ENCODE measurements around the gene TMC8.

DNA sequence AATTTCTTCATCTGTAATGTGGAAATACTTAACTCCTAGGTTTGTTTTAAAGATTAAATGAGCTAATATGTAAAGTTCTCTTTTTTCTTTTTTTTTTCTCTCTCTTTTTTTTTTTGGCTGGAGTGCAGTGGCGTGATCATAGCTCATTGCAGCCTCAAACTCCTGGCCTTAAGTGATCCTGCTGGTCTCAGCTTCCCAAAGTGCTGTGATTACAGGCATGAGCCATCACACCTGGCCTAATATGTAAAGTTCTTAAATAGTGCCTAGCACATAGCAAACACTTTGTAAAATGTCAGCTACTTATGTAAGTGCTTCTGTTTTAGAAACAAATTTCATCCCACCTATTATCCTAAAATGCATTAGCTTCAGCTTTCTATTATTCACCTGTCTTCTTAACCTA lies 42.0 kb upstream of the TMC8 start:
- TF ChIP-seq, protein P1, sequence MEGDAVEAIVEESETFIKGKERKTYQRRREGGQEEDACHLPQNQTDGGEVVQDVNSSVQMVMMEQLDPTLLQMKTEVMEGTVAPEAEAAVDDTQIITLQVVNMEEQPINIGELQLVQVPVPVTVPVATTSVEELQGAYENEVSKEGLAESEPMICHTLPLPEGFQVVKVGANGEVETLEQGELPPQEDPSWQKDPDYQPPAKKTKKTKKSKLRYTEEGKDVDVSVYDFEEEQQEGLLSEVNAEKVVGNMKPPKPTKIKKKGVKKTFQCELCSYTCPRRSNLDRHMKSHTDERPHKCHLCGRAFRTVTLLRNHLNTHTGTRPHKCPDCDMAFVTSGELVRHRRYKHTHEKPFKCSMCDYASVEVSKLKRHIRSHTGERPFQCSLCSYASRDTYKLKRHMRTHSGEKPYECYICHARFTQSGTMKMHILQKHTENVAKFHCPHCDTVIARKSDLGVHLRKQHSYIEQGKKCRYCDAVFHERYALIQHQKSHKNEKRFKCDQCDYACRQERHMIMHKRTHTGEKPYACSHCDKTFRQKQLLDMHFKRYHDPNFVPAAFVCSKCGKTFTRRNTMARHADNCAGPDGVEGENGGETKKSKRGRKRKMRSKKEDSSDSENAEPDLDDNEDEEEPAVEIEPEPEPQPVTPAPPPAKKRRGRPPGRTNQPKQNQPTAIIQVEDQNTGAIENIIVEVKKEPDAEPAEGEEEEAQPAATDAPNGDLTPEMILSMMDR (conservative IDR thresholded peaks at IDR 0.05 in 1 of 2, IDR thresholded peaks at IDR 0.05 in 1 of 2; ENCODE audit: low read depth in 1 of 2, low read length in 2 of 2), result no peak
- TF ChIP-seq EZH2 (IDR thresholded peaks at IDR 0.05; ENCODE audit: low read length, missing control alignments), result no peak

Data from fibroblast of lung (primary cell).